Right atrium auricular region (tissue), 2 donors: ENCODE data around the gene CIDEC. TPM values are rescaled to one million over a fixed set of nuclear protein-coding genes. Genes with fewer than 3 reads are reported as not detected.

Source experiments
- DNase-seq: peaks from one replicate; pipeline ENCODE4 v3.0.0-alpha.2; 2019; ENCODE audit warnings: low spot score
- H3K27ac ChIP-seq, 2 donors: fragments of 200-600 bp; sonication (generic); 1 replicate in 1 of 2; 2 replicates in 1 of 2; pipeline ENCODE4 v1.5.1; 2016 to 2019
- H3K27me3 ChIP-seq, 2 donors: fragments of 200-600 bp; sonication (generic); one replicate each; pipeline versions ENCODE4 v1.5.1 to v1.6.0; 2017 to 2019
- H3K36me3 ChIP-seq: fragments of 200-600 bp; sonication (generic); one replicate; pipeline ENCODE4 v1.5.1; 2016
- H3K4me1 ChIP-seq, 2 donors: fragments of 200-600 bp; sonication (generic); one replicate each; pipeline versions ENCODE4 v1.5.1 to v1.6.0; 2017 to 2019
- H3K4me3 ChIP-seq, 2 donors: fragments of 200-600 bp; sonication (generic); 1 replicate in 1 of 2; 2 replicates in 1 of 2; pipeline ENCODE4 v1.5.1; 2017 to 2019; ENCODE audit warnings: mild to moderate bottlenecking in 1 of 2, moderate library complexity in 1 of 2
- H3K9me3 ChIP-seq, 2 donors: fragments of 200-600 bp; sonication (generic); one replicate each; pipeline ENCODE4 v1.5.1; 2019
- CTCF ChIP-seq, 2 donors: fragments of 200-600 bp; sonication (generic); IDR thresholded peaks; one replicate each; pipeline ENCODE4 v1.5.1; 2019; ENCODE audit warnings: antibody characterized with exemption in 2 of 2
- total RNA-seq, 2 donors: library from RNA; depleted of rRNA; stranded (reverse); fragments of >200 nt; gene quantifications; one replicate each; pipeline ENCODE4 v1.1.0, GENCODE V29; 2016

CIDEC gene
- total RNA-seq, 2 donors from 2014 or later = 1.3 to 17.1 TPM

GRCh38 chr3:9864200-9864927 lies 15.7 kb downstream of the CIDEC start:
- H3K27ac ChIP-seq = peak overlapping the region in 1 of 2 donors; percentile 17
- H3K4me1 ChIP-seq = peaks cover 0 to 21% of the 10 kb centered on the region in 2 donors
- no peak overlapping the region for H3K4me3 ChIP-seq
- no peak for TF ChIP-seq CTCF (IDR thresholded peaks at IDR 0.05)
- no peaks in the 10 kb centered on the region for H3K36me3 ChIP-seq
- peak; percentile 84 for DNase-seq
- H3K27me3 ChIP-seq = no peaks in the 10 kb centered on the region
- no peaks in the 10 kb centered on the region for H3K9me3 ChIP-seq

GRCh38 chr3:9863058-9863772 lies 16.8 kb downstream of the CIDEC start:
- Histone ChIP-seq H3K9me3 (no peaks in the 10 kb centered on the region), H3K27ac (peak overlapping the region; percentile 37 to 46), H3K36me3 (no peaks in the 10 kb centered on the region), H3K27me3 (no peaks in the 10 kb centered on the region), H3K4me1 (peaks cover 0 to 21% of the 10 kb centered on the region in 2 donors), H3K4me3 (peak overlapping the region; percentile 34 to 52)
- no peak for TF ChIP-seq CTCF (IDR thresholded peaks at IDR 0.05)
- no peak for DNase-seq

DNA sequence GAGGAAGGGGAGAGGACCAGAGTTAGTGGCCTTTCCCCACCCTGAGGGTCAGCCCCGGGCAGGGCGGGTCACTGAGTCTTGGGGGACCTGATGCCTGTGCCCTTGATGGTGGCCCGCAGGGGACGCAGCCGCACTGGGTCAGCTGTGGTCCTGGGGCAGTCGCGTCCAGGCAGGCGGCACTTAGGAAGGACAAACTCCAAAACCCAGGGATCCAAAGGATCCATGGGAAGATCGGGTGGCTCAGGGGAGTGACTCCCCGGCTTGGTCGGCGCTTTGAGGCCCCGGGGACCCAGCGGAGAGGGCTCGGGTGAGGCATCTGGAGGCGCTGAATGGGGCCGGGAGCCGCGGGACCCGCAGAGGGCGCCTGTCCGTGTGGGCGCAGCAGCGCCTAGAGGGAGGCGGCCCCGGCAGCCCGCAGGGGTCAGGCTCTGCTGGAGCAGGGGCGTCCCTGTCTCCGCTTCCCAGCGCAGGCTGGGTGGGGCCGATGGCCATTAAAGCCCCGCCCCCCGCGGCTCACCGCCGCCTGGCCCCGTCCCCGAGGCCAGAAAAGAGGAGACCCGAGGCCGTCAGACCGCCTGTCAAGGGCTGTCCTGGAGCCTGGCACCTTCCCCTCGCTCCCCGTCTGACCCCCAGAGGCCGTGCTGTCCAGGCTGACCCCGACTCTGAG lies 17.5 kb downstream of the CIDEC start:
- peak; percentile 36 to 72 for TF ChIP-seq CTCF (IDR thresholded peaks at IDR 0.05)
- DNase-seq = no peak
- Histone ChIP-seq H3K27ac (peak overlapping the region; percentile 37 to 46), H3K4me1 (peaks cover 0 to 21% of the 10 kb centered on the region in 2 donors), H3K9me3 (no peaks in the 10 kb centered on the region), H3K4me3 (peak overlapping the region; percentile 34 to 52), H3K36me3 (no peaks in the 10 kb centered on the region), H3K27me3 (no peaks in the 10 kb centered on the region)

DNA sequence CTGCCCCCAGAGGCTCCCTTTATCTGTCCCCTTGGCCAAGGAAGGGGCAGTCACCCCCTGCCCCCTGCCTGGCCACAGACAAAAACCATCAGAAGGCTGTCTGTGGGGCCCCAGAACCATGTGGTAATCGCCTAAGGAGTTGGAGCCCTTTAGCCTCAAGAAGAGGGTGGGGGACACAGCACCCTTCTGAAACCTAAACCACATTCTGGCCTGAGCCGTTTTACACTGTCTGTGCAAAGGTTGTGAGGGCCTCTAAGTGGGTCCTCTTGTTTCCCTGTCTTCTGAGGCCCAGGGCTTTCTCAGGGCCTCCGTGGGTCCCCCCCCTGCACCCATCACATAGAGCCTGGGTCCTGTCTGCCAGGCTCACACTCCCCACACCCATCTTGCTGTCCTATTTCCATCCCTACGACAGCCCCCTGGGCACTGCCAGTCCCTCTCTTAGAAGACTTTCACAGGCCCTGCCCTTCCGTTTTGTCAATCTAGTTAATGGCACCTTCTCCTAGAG lies 18.4 kb downstream of the CIDEC start:
- Histone ChIP-seq H3K4me1 (peaks cover 0 to 21% of the 10 kb centered on the region in 2 donors), H3K9me3 (no peaks in the 10 kb centered on the region), H3K27me3 (no peaks in the 10 kb centered on the region), H3K27ac (no peak overlapping the region), H3K4me3 (no peak overlapping the region), H3K36me3 (no peaks in the 10 kb centered on the region)
- no peak for TF ChIP-seq CTCF (IDR thresholded peaks at IDR 0.05)
- DNase-seq = no peak

- H3K4me3 ChIP-seq = no peak overlapping the region
- DNase-seq = no peak
- no peaks in the 10 kb centered on the region for H3K36me3 ChIP-seq
- H3K27me3 ChIP-seq = no peaks in the 10 kb centered on the region
- peaks cover 0 to 21% of the 10 kb centered on the region in 2 donors for H3K4me1 ChIP-seq
- H3K9me3 ChIP-seq = no peaks in the 10 kb centered on the region
- no peak for TF ChIP-seq CTCF (IDR thresholded peaks at IDR 0.05)
- no peak overlapping the region for H3K27ac ChIP-seq
These were observed 18.9 kb downstream of the CIDEC start for GRCh38 chr3:9861201-9861600.
